BLaER1 (cell line): ENCODE data around the gene MAP3K4.
A peak's percentile ranks its signal among the peaks of the same experiment; 100 is the strongest.

ENCODE experiments used
- H3K27ac ChIP-seq: shearing (Covaris generic); formaldehyde crosslinking; 2 replicates; pipeline ENCODE4 v1.8.1; 2022
- H3K27me3 ChIP-seq: shearing (Covaris generic); formaldehyde crosslinking; 2 replicates; pipeline ENCODE4 v1.8.1; 2022
- H3K36me3 ChIP-seq: shearing (Covaris generic); formaldehyde crosslinking; 2 replicates; pipeline ENCODE4 v1.8.1; 2022
- H3K4me1 ChIP-seq: shearing (Covaris generic); formaldehyde crosslinking; 2 replicates; pipeline ENCODE4 v1.8.1; 2022
- H3K4me2 ChIP-seq: shearing (Covaris generic); formaldehyde crosslinking; 2 replicates; pipeline ENCODE4 v1.8.1; 2022
- H3K4me3 ChIP-seq: shearing (Covaris generic); formaldehyde crosslinking; 2 replicates; pipeline ENCODE4 v1.8.1; 2022
- H3K9ac ChIP-seq: shearing (Covaris generic); formaldehyde crosslinking; 2 replicates; pipeline ENCODE4 v1.8.1; 2022
- H3K9me3 ChIP-seq: shearing (Covaris generic); formaldehyde crosslinking; 2 replicates; pipeline ENCODE4 v1.8.1; 2022
- H4K20me1 ChIP-seq: shearing (Covaris generic); formaldehyde crosslinking; 2 replicates; pipeline ENCODE4 v1.8.1; 2022
- Cebpa-rat ChIP-seq: shearing (Covaris generic); IDR thresholded peaks from 2 replicates; pipeline ENCODE4 v1.8.1; 2022

The MAP3K4 gene

DNA sequence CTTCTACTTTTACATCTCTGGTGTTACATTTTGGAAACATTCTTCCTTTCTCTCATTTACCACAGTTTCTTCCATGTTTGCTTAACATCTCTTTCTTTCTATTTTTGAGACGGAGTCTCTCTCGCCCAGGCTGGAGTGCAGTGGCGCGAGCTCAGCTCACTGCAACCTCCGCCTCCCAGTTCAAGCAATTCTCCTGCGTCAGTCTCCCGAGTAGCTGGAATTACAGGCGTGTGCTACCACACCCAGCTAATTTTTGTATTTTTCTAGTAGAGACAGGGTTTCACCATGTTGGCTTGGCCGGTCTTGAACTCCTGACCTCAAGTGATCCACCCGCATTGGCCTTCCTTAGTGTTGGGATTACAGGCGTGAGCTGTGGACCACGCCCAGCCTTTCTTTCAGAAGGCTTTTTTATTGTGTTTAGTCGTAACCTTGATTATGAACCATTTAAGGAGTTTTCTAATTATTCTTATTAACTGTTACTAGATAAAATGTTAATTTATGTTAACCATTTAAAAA, 27.8 kb downstream of the MAP3K4 start:
- no peaks in the 10 kb centered on the region for H3K4me1 ChIP-seq
- no peak for TF ChIP-seq Cebpa-rat

DNA sequence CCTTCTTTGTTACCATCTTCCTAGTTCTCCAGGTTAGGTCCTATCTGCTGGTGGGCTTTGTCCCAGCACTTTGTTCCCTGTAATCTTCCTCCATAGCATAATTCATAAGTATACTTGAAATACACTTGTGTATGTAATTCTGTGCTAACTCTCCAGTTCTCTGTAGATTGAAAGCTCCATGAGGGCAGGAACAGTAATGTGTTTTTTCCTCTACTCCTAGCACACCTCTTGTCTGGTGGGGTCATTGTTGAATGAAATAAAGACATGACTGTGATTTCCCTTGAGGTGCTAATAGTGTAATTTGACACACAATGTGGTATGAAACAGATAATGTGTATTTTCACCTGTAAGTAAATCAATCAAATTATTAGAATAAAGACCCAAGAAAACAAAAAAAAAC, 30.0 kb downstream of the MAP3K4 start:
- H3K27me3 ChIP-seq: no peaks in the 10 kb centered on the region
- H3K36me3 ChIP-seq: peaks cover 34% of the 10 kb centered on the region
- no peaks in the 10 kb centered on the region for H3K4me1 ChIP-seq
- 0 out of 2 replicates have a peak, but pooled peaks cover 9% of the 10 kb centered on the region for H3K9me3 ChIP-seq
- H3K4me3 ChIP-seq: no peak overlapping the region
- no peak for TF ChIP-seq Cebpa-rat
- H3K9ac ChIP-seq: no peak overlapping the region
- H3K4me2 ChIP-seq: no peak overlapping the region
- H4K20me1 ChIP-seq: peaks cover 68% of the 10 kb centered on the region
- no peak overlapping the region for H3K27ac ChIP-seq

More for the DNA sequence above, 27.8 kb downstream of the MAP3K4 start:
- H3K4me2 ChIP-seq: no peak overlapping the region
- H3K36me3 ChIP-seq: peaks cover 30% of the 10 kb centered on the region
- peaks cover 14% of the 10 kb centered on the region for H3K9me3 ChIP-seq
- H3K4me3 ChIP-seq: no peak overlapping the region
- H3K27ac ChIP-seq: no peak overlapping the region
- H3K27me3 ChIP-seq: no peaks in the 10 kb centered on the region
- H4K20me1 ChIP-seq: peaks cover 65% of the 10 kb centered on the region
- H3K9ac ChIP-seq: no peak overlapping the region

DNA sequence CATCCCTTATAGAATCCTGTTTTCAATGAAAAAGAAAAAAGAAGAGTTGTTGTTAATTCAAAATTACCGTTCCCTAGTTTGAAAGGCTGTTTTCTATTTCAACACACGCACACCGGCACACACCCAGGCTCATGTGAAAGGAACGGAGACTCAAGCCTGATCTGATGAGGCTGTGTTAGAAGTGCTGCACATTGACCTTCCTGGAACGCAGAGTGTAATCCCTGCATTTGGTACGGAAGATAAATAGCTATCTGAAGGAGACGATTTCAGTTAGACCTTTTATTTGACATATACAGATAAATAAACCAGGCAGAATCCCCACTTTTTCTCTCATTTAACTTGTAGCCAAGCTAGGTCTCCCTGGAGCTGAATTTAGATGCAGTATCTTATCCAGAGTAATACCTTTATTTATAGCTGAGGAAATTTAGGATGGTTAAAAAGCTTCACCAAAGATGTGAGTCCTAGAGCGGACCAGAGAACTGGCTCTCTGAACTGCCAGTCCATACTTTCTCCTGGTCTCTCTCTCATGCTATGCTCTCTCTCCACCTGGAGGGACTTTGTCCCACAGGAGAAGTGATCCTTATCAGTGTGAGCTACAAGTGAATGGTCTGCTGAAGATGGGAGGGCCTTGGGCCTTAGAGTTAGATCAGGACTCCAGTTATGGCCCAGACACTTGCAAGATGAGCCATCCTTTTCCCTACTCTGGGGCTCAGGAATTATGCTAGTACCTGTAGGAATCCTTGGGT, 30.6 kb downstream of the MAP3K4 start:
- Histone ChIP-seq H3K36me3 (peaks cover 34% of the 10 kb centered on the region), H3K27me3 (no peaks in the 10 kb centered on the region), H3K9ac (no peak overlapping the region), H3K27ac (no peak overlapping the region), H3K4me2 (no peak overlapping the region), H3K4me1 (no peaks in the 10 kb centered on the region), H3K4me3 (no peak overlapping the region), H3K9me3 (0 out of 2 replicates have a peak, but pooled peaks cover 9% of the 10 kb centered on the region), H4K20me1 (peaks cover 68% of the 10 kb centered on the region)
- TF ChIP-seq Cebpa-rat: no peak

DNA sequence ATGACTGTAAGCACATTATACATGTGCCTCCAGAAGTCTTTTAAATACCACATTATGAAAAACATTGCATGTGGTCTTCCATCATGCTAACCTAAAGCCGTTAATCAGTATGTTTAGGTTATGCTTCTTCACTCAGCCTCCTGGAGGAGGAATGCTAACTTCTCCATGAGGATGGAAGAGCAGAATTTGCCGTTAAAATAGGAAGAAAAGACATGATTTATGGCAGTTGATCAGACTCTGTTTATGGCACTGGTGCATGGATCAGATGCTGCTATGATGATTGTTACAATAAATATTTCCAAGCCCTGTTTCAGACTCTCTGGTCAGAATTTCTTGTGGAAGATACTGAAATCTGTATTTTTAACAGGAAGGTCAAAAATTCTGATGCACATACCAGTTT, 31.7 kb downstream of the MAP3K4 start:
- H3K27me3 ChIP-seq: no peaks in the 10 kb centered on the region
- 0 out of 2 replicates have a peak, but pooled peaks cover 9% of the 10 kb centered on the region for H3K9me3 ChIP-seq
- H3K4me2 ChIP-seq: no peak overlapping the region
- peaks cover 34% of the 10 kb centered on the region for H3K36me3 ChIP-seq
- H3K9ac ChIP-seq: no peak overlapping the region
- peaks cover 8% of the 10 kb centered on the region for H3K4me1 ChIP-seq
- H3K27ac ChIP-seq: no peak overlapping the region
- H4K20me1 ChIP-seq: peaks cover 69% of the 10 kb centered on the region
- no peak for TF ChIP-seq Cebpa-rat
- no peak overlapping the region for H3K4me3 ChIP-seq

DNA sequence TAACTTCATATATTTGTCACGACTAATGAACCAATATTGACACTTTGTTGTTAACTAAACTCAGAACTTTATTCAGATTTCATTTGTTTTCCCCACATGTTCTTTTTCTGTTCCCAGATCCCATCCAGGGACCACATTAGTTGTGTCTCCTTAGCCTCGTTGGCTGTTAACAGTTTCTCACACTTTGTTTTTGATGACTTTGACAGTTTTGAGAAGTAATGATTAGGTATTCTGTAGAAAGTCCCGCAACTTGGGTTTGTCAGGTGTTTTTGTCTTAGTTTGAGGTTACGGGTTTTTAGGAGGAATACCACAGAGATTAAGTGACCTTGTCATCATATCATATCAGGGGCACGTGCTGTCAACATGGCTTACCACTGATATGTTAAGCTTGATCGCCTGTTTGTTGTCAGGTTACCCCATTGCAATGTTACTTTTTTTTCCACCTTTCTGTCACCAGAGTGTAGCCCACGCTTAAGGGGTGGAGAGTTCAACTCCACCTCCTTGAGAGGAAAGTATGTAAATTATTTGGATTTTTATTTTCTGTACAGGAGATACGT, 32.9 kb downstream of the MAP3K4 start:
- Histone ChIP-seq H3K27me3 (no peaks in the 10 kb centered on the region), H3K9ac (no peak overlapping the region), H3K4me3 (no peak overlapping the region), H3K36me3 (peaks cover 34% of the 10 kb centered on the region), H4K20me1 (peaks cover 75% of the 10 kb centered on the region), H3K4me1 (peaks cover 19% of the 10 kb centered on the region), H3K4me2 (no peak overlapping the region), H3K27ac (no peak overlapping the region), H3K9me3 (0 out of 2 replicates have a peak, but pooled peaks cover 9% of the 10 kb centered on the region)
- TF ChIP-seq Cebpa-rat: no peak

DNA sequence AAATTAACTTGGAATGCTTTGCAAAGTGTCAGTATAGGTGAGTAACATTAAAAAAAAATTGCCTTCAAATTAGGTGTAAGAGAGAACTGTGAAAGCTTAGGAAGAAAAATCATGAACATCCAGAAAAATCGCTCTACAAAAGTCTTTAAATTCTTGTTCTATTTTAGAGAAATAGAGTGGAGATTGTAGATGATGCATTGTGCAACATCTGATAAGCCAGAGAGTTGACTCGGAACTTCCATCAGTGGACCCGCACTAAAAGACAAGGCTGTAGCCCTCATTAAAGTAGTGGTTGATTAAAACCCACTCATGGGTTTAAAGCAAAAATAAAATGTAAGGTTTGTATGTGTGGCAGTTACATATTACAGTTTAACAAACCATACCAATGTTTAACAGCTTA, 35.8 kb downstream of the MAP3K4 start:
- Histone ChIP-seq H4K20me1 (peaks cover 82% of the 10 kb centered on the region), H3K4me2 (no peak overlapping the region), H3K9ac (no peak overlapping the region)

DNA sequence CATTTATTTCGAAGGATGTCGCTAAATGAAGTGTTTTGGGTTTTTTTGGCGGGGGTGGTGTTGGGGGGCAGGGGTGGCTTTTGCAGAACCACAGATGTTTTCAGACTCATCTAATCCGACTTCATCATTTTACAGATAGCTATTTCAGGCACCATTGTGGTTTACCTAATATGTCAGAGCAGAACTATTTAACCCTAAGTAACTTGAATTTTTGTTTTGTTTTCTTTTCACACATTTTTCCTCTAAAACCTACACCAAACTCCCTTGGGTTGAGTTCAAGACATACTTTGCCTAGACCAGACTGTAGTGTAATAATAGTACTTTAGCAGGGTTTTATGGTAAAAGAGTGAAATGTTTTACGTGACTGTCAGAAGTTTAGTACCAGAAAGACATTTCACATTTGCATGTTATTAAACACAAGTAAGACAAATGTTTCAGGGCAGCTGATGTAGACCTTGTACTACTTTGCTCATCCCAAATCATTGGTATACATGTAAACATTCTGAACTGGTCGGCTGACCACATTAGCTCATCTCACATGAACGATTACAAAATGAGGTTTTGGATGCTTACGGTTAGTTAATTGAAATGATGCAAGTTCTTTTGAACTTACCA, 37.7 kb downstream of the MAP3K4 start:
- Histone ChIP-seq H3K27me3 (no peaks in the 10 kb centered on the region), H3K9ac (no peak overlapping the region), H3K27ac (peak overlapping the region; percentile 35; the same call in 1 of the 2 replicates), H3K4me1 (peaks cover 31% of the 10 kb centered on the region), H4K20me1 (peaks cover 91% of the 10 kb centered on the region), H3K4me2 (peak overlapping the region; percentile 73), H3K9me3 (0 out of 2 replicates have a peak, but pooled peaks cover 6% of the 10 kb centered on the region), H3K36me3 (peaks cover 20% of the 10 kb centered on the region), H3K4me3 (no peak overlapping the region)
- TF ChIP-seq Cebpa-rat: no peak

More for the DNA sequence above, 35.8 kb downstream of the MAP3K4 start:
- TF ChIP-seq Cebpa-rat: no peak
- peaks cover 22% of the 10 kb centered on the region for H3K36me3 ChIP-seq
- H3K9me3 ChIP-seq: 0 out of 2 replicates have a peak, but pooled peaks cover 6% of the 10 kb centered on the region
- H3K4me3 ChIP-seq: no peak overlapping the region
- peaks cover 31% of the 10 kb centered on the region for H3K4me1 ChIP-seq
- no peaks in the 10 kb centered on the region for H3K27me3 ChIP-seq
- H3K27ac ChIP-seq: no peak overlapping the region

DNA sequence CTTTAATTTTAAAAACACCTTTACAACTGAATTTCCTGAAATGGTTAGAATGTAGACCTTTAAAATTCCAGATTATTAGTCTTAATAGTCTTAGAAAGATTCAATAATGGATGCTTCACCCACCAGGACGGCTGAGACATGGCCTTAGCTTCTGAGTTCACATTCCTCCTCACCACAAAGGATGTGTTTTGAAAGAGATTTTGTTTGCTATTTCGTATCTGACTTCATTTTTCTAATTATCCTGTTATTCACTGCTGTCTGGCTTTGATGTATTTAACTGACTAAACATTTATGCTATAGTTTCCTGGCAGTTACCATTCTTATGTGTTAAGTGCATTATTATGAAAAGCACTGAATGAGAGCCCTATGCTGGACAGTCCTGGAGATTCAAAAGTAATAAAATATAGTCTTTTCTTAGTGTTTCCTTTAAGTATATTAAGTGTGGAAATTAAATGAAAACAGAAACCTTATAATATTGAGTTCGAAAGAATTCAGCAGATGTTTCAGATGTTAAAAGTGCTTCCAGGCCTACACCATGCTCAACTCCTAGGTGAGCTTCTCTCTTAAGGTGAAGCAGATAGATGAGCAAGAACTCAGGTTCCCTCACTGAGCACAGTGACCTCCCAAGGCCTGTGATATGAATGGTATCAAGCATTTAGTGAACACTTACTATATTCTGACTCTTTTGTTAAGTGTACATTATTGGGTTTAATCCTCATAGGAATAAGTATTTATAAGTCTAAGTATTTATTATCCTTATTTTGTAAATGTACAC, 40.3 kb downstream of the MAP3K4 start:
- Histone ChIP-seq H3K4me3 (no peak overlapping the region), H3K27ac (no peak overlapping the region), H3K4me1 (peaks cover 31% of the 10 kb centered on the region), H4K20me1 (peaks cover 73% of the 10 kb centered on the region), H3K4me2 (no peak overlapping the region), H3K27me3 (no peaks in the 10 kb centered on the region), H3K36me3 (peaks cover 26% of the 10 kb centered on the region), H3K9me3 (no peaks in the 10 kb centered on the region), H3K9ac (no peak overlapping the region)
- TF ChIP-seq Cebpa-rat: no peak

DNA sequence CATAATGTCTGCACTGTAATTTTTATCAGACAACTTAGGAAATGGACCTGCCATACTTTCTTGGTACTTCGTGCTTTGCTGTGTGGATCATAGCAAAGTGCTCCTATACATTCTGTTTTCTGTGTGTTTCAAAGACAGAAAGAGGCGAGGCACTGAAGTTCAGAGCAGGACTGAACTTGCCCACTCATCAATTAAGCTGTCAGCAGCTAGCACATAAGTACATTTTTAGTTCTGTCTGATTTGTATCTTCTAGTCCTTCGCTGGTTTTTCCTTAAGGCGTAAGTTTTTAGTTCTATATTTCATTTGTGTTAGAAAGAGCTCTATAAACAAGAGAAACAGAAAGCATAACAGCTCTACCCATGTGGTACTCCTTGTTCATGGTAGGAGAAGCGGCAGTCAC, 42.1 kb downstream of the MAP3K4 start:
- TF ChIP-seq Cebpa-rat: no peak
- H3K9me3 ChIP-seq: no peaks in the 10 kb centered on the region
- H3K27me3 ChIP-seq: no peaks in the 10 kb centered on the region
- H3K36me3 ChIP-seq: peaks cover 43% of the 10 kb centered on the region
- no peak overlapping the region for H3K4me2 ChIP-seq
- H3K9ac ChIP-seq: no peak overlapping the region
- no peak overlapping the region for H3K4me3 ChIP-seq
- H4K20me1 ChIP-seq: peaks cover 58% of the 10 kb centered on the region
- peaks cover 20% of the 10 kb centered on the region for H3K4me1 ChIP-seq
- H3K27ac ChIP-seq: no peak overlapping the region
